H9 (cell line): ENCODE results near the gene CPO. TPM values are rescaled to one million over a fixed set of nuclear protein-coding genes. Genes with fewer than 3 reads are reported as not detected.

Experiments used
- DNase-seq: peaks from one replicate; pipeline ENCODE4 v3.0.0-alpha.2; 2017
- H2AFZ ChIP-seq: one replicate; pipeline ENCODE4 v1.6.1; 2013; ENCODE audit warnings: mild to moderate bottlenecking, low read length, control low read depth, moderate library complexity
- H2AK5ac ChIP-seq: 2 replicates; pipeline ENCODE4 v1.6.1; 2013; ENCODE audit warnings: low read length, control low read depth, mixed read lengths; ENCODE audit not compliant: insufficient read length
- H2BK120ac ChIP-seq: one replicate; pipeline ENCODE4 v1.6.1; 2013; ENCODE audit warnings: low read depth, mild to moderate bottlenecking, low read length, control low read depth, inconsistent platforms; ENCODE audit not compliant: poor library complexity, severe bottlenecking
- H2BK12ac ChIP-seq: 2 replicates; pipeline ENCODE4 v1.6.1; 2013; ENCODE audit warnings: low read length, control low read depth, mixed read lengths, low read depth; ENCODE audit not compliant: insufficient read length
- H2BK15ac ChIP-seq: 2 replicates; pipeline ENCODE4 v1.6.1; 2013; ENCODE audit warnings: low read depth, low read length, control low read depth
- H2BK20ac ChIP-seq: one replicate; pipeline ENCODE4 v1.6.1; 2013; ENCODE audit warnings: low read depth, mild to moderate bottlenecking, low read length, control low read depth, inconsistent platforms; ENCODE audit not compliant: poor library complexity, severe bottlenecking
- H2BK5ac ChIP-seq: 2 replicates; pipeline ENCODE4 v1.6.1; 2013; ENCODE audit warnings: low read length, control low read depth, mixed read lengths; ENCODE audit not compliant: insufficient read length
- H3K14ac ChIP-seq: 2 replicates; pipeline ENCODE4 v1.6.1; 2013; ENCODE audit warnings: low read length, control low read depth; ENCODE audit not compliant: insufficient read depth
- H3K18ac ChIP-seq: 2 replicates; pipeline ENCODE4 v1.6.1; 2013; ENCODE audit warnings: low read depth, mild to moderate bottlenecking, mixed read lengths, low read length, control low read depth; ENCODE audit not compliant: insufficient read length
- H3K23ac ChIP-seq: 2 replicates; pipeline ENCODE4 v1.6.1; 2013; ENCODE audit warnings: low read length, control low read depth, mixed read lengths, low read depth; ENCODE audit not compliant: insufficient read length
- H3K23me2 ChIP-seq: 2 replicates; pipeline ENCODE4 v1.6.1; 2013; ENCODE audit warnings: low read depth, mild to moderate bottlenecking, mixed read lengths, low read length, control low read depth; ENCODE audit not compliant: insufficient read length, poor library complexity, severe bottlenecking
- H3K27ac ChIP-seq: 2 replicates; pipeline ENCODE4 v1.5.1; 2013; ENCODE audit warnings: low read length, control low read depth, mixed read lengths, low read depth; ENCODE audit not compliant: insufficient read length
- H3K27me3 ChIP-seq: 2 replicates; pipeline ENCODE4 v1.6.1; 2013; ENCODE audit warnings: low read length, control low read depth, inconsistent platforms; ENCODE audit not compliant: insufficient read depth
- H3K4ac ChIP-seq: 2 replicates; pipeline ENCODE4 v1.6.1; 2013; ENCODE audit warnings: low read depth, mild to moderate bottlenecking, control low read depth, inconsistent platforms, low read length, moderate library complexity
- H3K4me1 ChIP-seq: 2 replicates; pipeline ENCODE4 v1.6.1; 2013; ENCODE audit warnings: low read length, control low read depth, inconsistent platforms; ENCODE audit not compliant: insufficient read depth
- H3K4me2 ChIP-seq: 2 replicates; pipeline ENCODE4 v1.6.1; 2013; ENCODE audit warnings: low read length, control low read depth, mixed read lengths; ENCODE audit not compliant: insufficient read length, insufficient read depth
- H3K56ac ChIP-seq: 2 replicates; pipeline ENCODE4 v1.6.1; 2013; ENCODE audit warnings: low read depth, mild to moderate bottlenecking, mixed read lengths, low read length, control low read depth; ENCODE audit not compliant: insufficient read length
- H3K79me1 ChIP-seq: 2 replicates; pipeline ENCODE4 v1.6.1; 2013; ENCODE audit warnings: low read depth, mild to moderate bottlenecking, moderate library complexity, low read length, control low read depth, inconsistent platforms; ENCODE audit not compliant: insufficient read depth, poor library complexity, severe bottlenecking
- H3K79me2 ChIP-seq: 2 replicates; pipeline ENCODE4 v1.6.1; 2013; ENCODE audit warnings: low read length, control low read depth, inconsistent platforms; ENCODE audit not compliant: insufficient read depth
- H3K9ac ChIP-seq: 2 replicates; pipeline ENCODE4 v1.6.1; 2013; ENCODE audit warnings: low read length, control low read depth, mixed read lengths; ENCODE audit not compliant: insufficient read length; ENCODE audit errors: extremely low read depth
- H3K9me3 ChIP-seq: one replicate; pipeline ENCODE4 v1.6.1; 2013; ENCODE audit warnings: low read depth, low read length, inconsistent platforms; ENCODE audit not compliant: control insufficient read depth
- H3T11ph ChIP-seq: one replicate; pipeline ENCODE4 v1.6.1; 2013; ENCODE audit warnings: mild to moderate bottlenecking, low read length, control low read depth, inconsistent platforms
- H4K20me1 ChIP-seq: one replicate; pipeline ENCODE4 v1.6.1; 2013; ENCODE audit not compliant: control insufficient read depth, insufficient read length, insufficient read depth
- H4K5ac ChIP-seq: 2 replicates; pipeline ENCODE4 v1.6.1; 2013; ENCODE audit warnings: low read depth, mild to moderate bottlenecking, mixed read lengths, low read length, control low read depth; ENCODE audit not compliant: insufficient read length
- H4K8ac ChIP-seq: replicated peaks from 2 replicates; pipeline ENCODE4 v1.6.1; 2013; ENCODE audit warnings: low read length, control low read depth, mixed read lengths, low read depth; ENCODE audit not compliant: insufficient read length
- H4K91ac ChIP-seq: 2 replicates; pipeline ENCODE4 v1.6.1; 2013; ENCODE audit warnings: low read depth, mild to moderate bottlenecking, moderate library complexity, mixed read lengths, low read length, control low read depth; ENCODE audit not compliant: insufficient read length
- H3K27ac Mint-ChIP-seq, 3 experiments: 2 replicates in 2 of 3; 3 replicates in 1 of 3; pipeline ENCODE4 v1.8.0; 2020 to 2021; ENCODE audit warnings: mixed read lengths in 3 of 3, mild to moderate bottlenecking in 1 of 3, moderate library complexity in 1 of 3
- H3K27me3 Mint-ChIP-seq: 2 replicates; pipeline ENCODE4 v1.8.0; 2021; ENCODE audit warnings: low read depth, mild to moderate bottlenecking, moderate library complexity, mixed read lengths
- H3K36me3 Mint-ChIP-seq, 3 experiments: 2 replicates in 2 of 3; 3 replicates in 1 of 3; pipeline ENCODE4 v1.8.0; 2020 to 2021; ENCODE audit warnings: low read depth in 3 of 3, mixed read lengths in 3 of 3; ENCODE audit not compliant: insufficient read depth in 1 of 3
- H3K4me1 Mint-ChIP-seq, 2 experiments: 2 replicates each; pipeline ENCODE4 v1.8.0; 2020; ENCODE audit warnings: mixed read lengths in 2 of 2
- H3K4me3 Mint-ChIP-seq, 2 experiments: 2 replicates in 1 of 2; 3 replicates in 1 of 2; pipeline ENCODE4 v1.8.0; 2020 to 2021; ENCODE audit warnings: mild to moderate bottlenecking in 2 of 2, mixed read lengths in 2 of 2, moderate library complexity in 1 of 2
- H3K9me3 Mint-ChIP-seq, 2 experiments: 2 replicates in 1 of 2; 3 replicates in 1 of 2; pipeline ENCODE4 v1.8.0; 2020; ENCODE audit warnings: mild to moderate bottlenecking in 2 of 2, mixed read lengths in 2 of 2, moderate library complexity in 1 of 2
- CTCF ChIP-seq: fragments of 200-600 bp; sonication (generic); conservative IDR thresholded peaks from 3 replicates; pipeline ENCODE4 v1.8.0; 2021; ENCODE audit warnings: antibody characterized with exemption, mild to moderate bottlenecking
- WGBS: extraction: QIAGEN DNeasy Blood & Tissue Kit; methylation state at CpG from one replicate; pipeline ENCODE4 v1.1.7; 2013; ENCODE audit warnings: missing lambda C conversion rate, low lambda C conversion rate, mixed read lengths; ENCODE audit not compliant: insufficient read length; ENCODE audit errors: extremely low coverage; 5-methylcytosine and 5-hydroxymethylcytosine counted together
- total RNA-seq: library from RNA; stranded (reverse); gene quantifications from 2 replicates; pipeline ENCODE4 v1.2.1, GENCODE V29; 2021

Gene CPO
- total RNA-seq, 1 experiment from 2014 or later = 0.68 TPM

- no peaks in the 10 kb centered on the region for H3K79me2 ChIP-seq
- H3K18ac ChIP-seq = no peak overlapping the region
- H3K27me3 ChIP-seq = no peaks in the 10 kb centered on the region
- H2BK12ac ChIP-seq = no peak overlapping the region
- no peak overlapping the region for H2BK15ac ChIP-seq
- no peak overlapping the region for H3T11ph ChIP-seq
- no peaks in the 10 kb centered on the region for H3K27me3 Mint-ChIP-seq
- peaks cover 0 to 2% of the 10 kb centered on the region in 2 experiments; a peak in 1 of 4 replicates for H3K4me1 Mint-ChIP-seq
- no peak overlapping the region for H2AFZ ChIP-seq
- H3K4me3 Mint-ChIP-seq = no peak overlapping the region
- H3K56ac ChIP-seq = no peak overlapping the region
- no peaks in the 10 kb centered on the region for H4K20me1 ChIP-seq
- DNase-seq = no peak
- H3K4ac ChIP-seq = no peak overlapping the region
- H3K27ac Mint-ChIP-seq = no peak overlapping the region
- no peaks in the 10 kb centered on the region for H3K9me3 ChIP-seq
- H2AK5ac ChIP-seq = no peak overlapping the region
- WGBS = no CpG with 5 or more reads among the region's 4 CpGs
- no peak overlapping the region for H4K91ac ChIP-seq
- no peak overlapping the region for H3K4me2 ChIP-seq
- H3K14ac ChIP-seq = no peak overlapping the region
- no peaks in the 10 kb centered on the region for H3K36me3 Mint-ChIP-seq
- no peak overlapping the region for H2BK5ac ChIP-seq
- no peaks in the 10 kb centered on the region for H3K79me1 ChIP-seq
- H4K8ac ChIP-seq = no peak overlapping the region
- H2BK20ac ChIP-seq = no peak overlapping the region
- no peaks in the 10 kb centered on the region for H3K9me3 Mint-ChIP-seq
- H3K23me2 ChIP-seq = no peaks in the 10 kb centered on the region
- H3K9ac ChIP-seq = no peak overlapping the region
- no peak overlapping the region for H4K5ac ChIP-seq
- H3K23ac ChIP-seq = no peak overlapping the region
- no peak for TF ChIP-seq CTCF
- no peak overlapping the region for H2BK120ac ChIP-seq
- no peaks in the 10 kb centered on the region for H3K4me1 ChIP-seq
- H3K27ac ChIP-seq = no peak overlapping the region
Observed at GRCh38 chr2:206962966-206963365, 23.6 kb downstream of the CPO start.
